ENCODE measurements around the gene TMIE. TPM values are rescaled to one million over a fixed set of nuclear protein-coding genes. Genes with fewer than 3 reads are reported as not detected.

Gene TMIE
- total RNA-seq, 6 experiments from 2014 or later, result not detected

DNA sequence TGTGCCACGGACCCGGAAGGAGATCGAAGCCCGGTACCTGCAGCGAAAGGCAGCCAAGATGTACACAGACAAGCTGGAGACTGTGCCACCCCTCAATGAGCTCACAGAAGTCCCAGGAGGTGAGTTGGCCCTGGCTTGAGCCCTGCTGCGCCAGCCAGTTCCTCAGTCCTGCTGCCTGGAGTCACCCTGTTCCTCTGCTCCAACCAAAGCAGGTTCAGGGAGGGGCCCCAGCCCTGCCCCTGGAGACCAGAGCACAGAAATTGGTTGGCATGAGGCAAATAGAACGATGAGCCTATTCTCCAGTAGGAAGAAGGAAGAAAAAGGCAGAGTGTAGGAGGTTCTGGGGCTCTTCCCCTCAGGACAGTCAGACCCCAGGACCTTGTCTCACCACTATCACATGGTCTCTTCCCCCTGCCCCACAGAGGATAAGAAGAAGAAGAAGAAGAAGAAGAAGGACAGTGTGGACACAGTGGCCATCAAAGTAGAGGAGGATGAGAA is 8.0 kb downstream of the TMIE start:
- no peak for DNase-seq
- H3K27me3 Mint-ChIP-seq (ENCODE audit: insufficient read depth), result peaks cover 23% of the 10 kb centered on the region
- H3K9me3 Mint-ChIP-seq, result no peaks in the 10 kb centered on the region
- H3K4me3 Mint-ChIP-seq, result no peak overlapping the region
- TF ChIP-seq CTCF (IDR thresholded peaks at IDR 0.05), result no peak
- no peak overlapping the region for H3K27ac Mint-ChIP-seq
- H3K36me3 Mint-ChIP-seq (ENCODE audit: low read depth), result no peaks in the 10 kb centered on the region
- H3K4me1 Mint-ChIP-seq (ENCODE audit: low read depth), result peaks cover 11% of the 10 kb centered on the region

DNA sequence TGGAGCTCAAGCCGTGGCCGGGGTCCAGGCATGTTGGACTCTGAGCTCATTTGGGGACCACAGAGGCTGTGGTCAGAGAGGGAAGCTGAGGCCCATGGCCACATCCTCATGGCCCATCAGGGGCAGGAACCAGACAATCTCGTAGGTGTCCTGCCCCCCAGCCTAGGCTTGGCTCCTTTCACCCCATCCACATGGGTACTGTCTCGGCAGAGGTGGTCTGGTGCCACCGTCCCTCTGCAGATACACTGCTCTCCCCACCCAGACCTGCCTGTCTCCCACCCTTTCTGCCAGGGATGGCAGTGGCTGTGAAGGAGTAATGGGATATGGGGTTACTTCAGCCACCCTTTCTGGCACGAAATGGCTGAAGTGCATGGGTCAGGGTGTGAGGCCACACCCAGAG is 8.5 kb downstream of the TMIE start:
- Mint-ChIP-seq H3K9me3 (no peaks in the 10 kb centered on the region), H3K27ac (no peak overlapping the region), H3K36me3 (ENCODE audit: low read depth) (no peaks in the 10 kb centered on the region), H3K4me3 (no peak overlapping the region), H3K27me3 (ENCODE audit: insufficient read depth) (peaks cover 23% of the 10 kb centered on the region), H3K4me1 (ENCODE audit: low read depth) (peaks cover 11% of the 10 kb centered on the region)
- DNase-seq, result no peak
- no peak for TF ChIP-seq CTCF (IDR thresholded peaks at IDR 0.05)

- peaks cover 27% of the 10 kb centered on the region for H3K27me3 Mint-ChIP-seq (ENCODE audit: insufficient read depth)
- H3K27ac Mint-ChIP-seq, result no peak overlapping the region
- H3K4me1 Mint-ChIP-seq (ENCODE audit: low read depth), result peaks cover 11% of the 10 kb centered on the region
- no peak for TF ChIP-seq CTCF (IDR thresholded peaks at IDR 0.05)
- no peaks in the 10 kb centered on the region for H3K36me3 Mint-ChIP-seq (ENCODE audit: low read depth)
- no peak overlapping the region for H3K4me3 Mint-ChIP-seq
- no peaks in the 10 kb centered on the region for H3K9me3 Mint-ChIP-seq
- no peak for DNase-seq
These were observed 9.0 kb downstream of the TMIE start for GRCh38 chr3:46710229-46710628.

- Mint-ChIP-seq H3K4me1 (ENCODE audit: low read depth) (peaks cover 9% of the 10 kb centered on the region), H3K27ac (no peak overlapping the region), H3K27me3 (ENCODE audit: insufficient read depth) (peaks cover 30% of the 10 kb centered on the region), H3K9me3 (no peaks in the 10 kb centered on the region), H3K4me3 (no peak overlapping the region), H3K36me3 (ENCODE audit: low read depth) (no peaks in the 10 kb centered on the region)
- no peak for DNase-seq
- TF ChIP-seq CTCF (IDR thresholded peaks at IDR 0.05), result no peak
These were observed 9.6 kb downstream of the TMIE start for GRCh38 chr3:46710671-46711295.

GRCh38 chr3:46711305-46711704 is 10.1 kb downstream of the TMIE start:
- Mint-ChIP-seq H3K36me3 (ENCODE audit: low read depth) (no peaks in the 10 kb centered on the region), H3K27ac (no peak overlapping the region), H3K4me1 (ENCODE audit: low read depth) (peaks cover 4% of the 10 kb centered on the region), H3K27me3 (ENCODE audit: insufficient read depth) (peaks cover 34% of the 10 kb centered on the region), H3K9me3 (no peaks in the 10 kb centered on the region), H3K4me3 (no peak overlapping the region)
- TF ChIP-seq CTCF (IDR thresholded peaks at IDR 0.05), result no peak
- DNase-seq, result no peak
